Measurements from ENCODE around the gene HOMER1.
A peak's percentile ranks its signal among the peaks of the same experiment; 100 is the strongest.

- TF ChIP-seq, protein P1, sequence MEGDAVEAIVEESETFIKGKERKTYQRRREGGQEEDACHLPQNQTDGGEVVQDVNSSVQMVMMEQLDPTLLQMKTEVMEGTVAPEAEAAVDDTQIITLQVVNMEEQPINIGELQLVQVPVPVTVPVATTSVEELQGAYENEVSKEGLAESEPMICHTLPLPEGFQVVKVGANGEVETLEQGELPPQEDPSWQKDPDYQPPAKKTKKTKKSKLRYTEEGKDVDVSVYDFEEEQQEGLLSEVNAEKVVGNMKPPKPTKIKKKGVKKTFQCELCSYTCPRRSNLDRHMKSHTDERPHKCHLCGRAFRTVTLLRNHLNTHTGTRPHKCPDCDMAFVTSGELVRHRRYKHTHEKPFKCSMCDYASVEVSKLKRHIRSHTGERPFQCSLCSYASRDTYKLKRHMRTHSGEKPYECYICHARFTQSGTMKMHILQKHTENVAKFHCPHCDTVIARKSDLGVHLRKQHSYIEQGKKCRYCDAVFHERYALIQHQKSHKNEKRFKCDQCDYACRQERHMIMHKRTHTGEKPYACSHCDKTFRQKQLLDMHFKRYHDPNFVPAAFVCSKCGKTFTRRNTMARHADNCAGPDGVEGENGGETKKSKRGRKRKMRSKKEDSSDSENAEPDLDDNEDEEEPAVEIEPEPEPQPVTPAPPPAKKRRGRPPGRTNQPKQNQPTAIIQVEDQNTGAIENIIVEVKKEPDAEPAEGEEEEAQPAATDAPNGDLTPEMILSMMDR (conservative IDR thresholded peaks at IDR 0.05; ENCODE audit: low read depth, low read length): no peak
- TF ChIP-seq MXI1 (IDR thresholded peaks at IDR 0.05; ENCODE audit: borderline replicate concordance, low read depth, low read length) (no peak), USF2 (IDR thresholded peaks at IDR 0.05; ENCODE audit: low read depth, low read length) (no peak), BHLHE40 (IDR thresholded peaks at IDR 0.05; ENCODE audit: low read depth, low read length) (no peak), POLR2A (IDR thresholded peaks at IDR 0.05; ENCODE audit: low read depth, low read length) (no peak), CEBPB (IDR thresholded peaks at IDR 0.05; ENCODE audit: low read depth, low read length) (peak; percentile 61), RCOR1 (IDR thresholded peaks at IDR 0.05; ENCODE audit: insufficient replicate concordance, low read length) (no peak)
These were observed 183.9 kb downstream of the HOMER1 start for GRCh38 chr5:79330071-79330470.
